OCI-LY1 (cell line): Measurements from ENCODE around the gene GPX3.

Experiments used
- H2AFZ ChIP-seq: fragments of 200-600 bp; sonication (generic), shearing (Covaris generic); 2 replicates; pipeline ENCODE4 v1.6.0; 2014; ENCODE audit warnings: antibody characterized with exemption, mild to moderate bottlenecking, low read length
- H3F3A ChIP-seq: fragments of 200-600 bp; sonication (generic), shearing (Covaris generic); 2 replicates; pipeline ENCODE4 v1.6.0; 2014; ENCODE audit warnings: mild to moderate bottlenecking, antibody characterized with exemption, low read length, moderate library complexity; ENCODE audit not compliant: insufficient read depth
- H3K27ac ChIP-seq: fragments of 200-600 bp; sonication (generic); 2 replicates; pipeline ENCODE4 v1.5.1; 2014; ENCODE audit warnings: low read length, mixed run types, mild to moderate bottlenecking, low read depth; ENCODE audit not compliant: poor library complexity, severe bottlenecking
- H3K27me3 ChIP-seq: fragments of 200-600 bp; sonication (generic); 2 replicates; pipeline ENCODE4 v1.6.0; 2014; ENCODE audit warnings: antibody characterized with exemption, mild to moderate bottlenecking, low read length, moderate library complexity; ENCODE audit not compliant: insufficient read depth
- H3K36me3 ChIP-seq: fragments of 200-600 bp; sonication (generic); 2 replicates; pipeline ENCODE4 v1.6.1; 2014; ENCODE audit warnings: mild to moderate bottlenecking, antibody characterized with exemption, low read length, moderate library complexity, mixed read lengths; ENCODE audit not compliant: insufficient read depth
- H3K4me1 ChIP-seq: fragments of 200-600 bp; sonication (generic); 2 replicates; pipeline ENCODE4 v1.5.1; 2014; ENCODE audit warnings: mild to moderate bottlenecking, low read length, moderate library complexity; ENCODE audit not compliant: insufficient read depth, severe bottlenecking
- H3K4me2 ChIP-seq: fragments of 200-600 bp; sonication (generic), shearing (Covaris generic); 2 replicates; pipeline ENCODE4 v1.6.1; 2014; ENCODE audit warnings: low read length
- H3K4me3 ChIP-seq: fragments of 200-600 bp; sonication (generic); 2 replicates; pipeline ENCODE4 v1.5.1; 2014; ENCODE audit warnings: low read length, low read depth, mild to moderate bottlenecking, mixed read lengths; ENCODE audit not compliant: poor library complexity, severe bottlenecking
- H3K79me2 ChIP-seq: fragments of 200-600 bp; shearing (Covaris generic); 2 replicates; pipeline ENCODE4 v1.6.1; 2016; ENCODE audit warnings: mixed run types, low read length, mixed read lengths; ENCODE audit not compliant: insufficient read depth
- H3K9ac ChIP-seq: fragments of 200-600 bp; sonication (generic), shearing (Covaris generic); 2 replicates; pipeline ENCODE4 v1.6.1; 2014; ENCODE audit warnings: mild to moderate bottlenecking, low read length, mixed read lengths
- H3K9me2 ChIP-seq: fragments of 200-600 bp; sonication (generic), shearing (Covaris generic); 2 replicates; pipeline ENCODE4 v1.6.1; 2014; ENCODE audit warnings: low read depth, mild to moderate bottlenecking, low read length, mixed read lengths
- H3K9me3 ChIP-seq: fragments of 200-600 bp; shearing (Covaris generic); 2 replicates; pipeline ENCODE4 v1.6.1; 2014; ENCODE audit warnings: low read length, mixed read lengths
- H4K20me1 ChIP-seq: fragments of 200-600 bp; sonication (generic), shearing (Covaris generic); 2 replicates; pipeline ENCODE4 v1.6.0; 2016; ENCODE audit warnings: mild to moderate bottlenecking, low read length; ENCODE audit not compliant: insufficient read depth
- CTCF ChIP-seq: fragments of 200-600 bp; sonication (generic), shearing (Covaris generic); IDR thresholded peaks from 2 replicates; pipeline ENCODE4 v1.5.1; 2017; ENCODE audit warnings: mild to moderate bottlenecking, antibody characterized with exemption, low read length, moderate library complexity, mixed read lengths
- EZH2 ChIP-seq: fragments of 200-600 bp; sonication (generic), shearing (Covaris generic); IDR thresholded peaks from 2 replicates; pipeline ENCODE4 v1.8.0; 2017; ENCODE audit warnings: borderline replicate concordance, mixed run types, mild to moderate bottlenecking, antibody characterized with exemption, low read length, moderate library complexity, mixed read lengths

Gene GPX3

GRCh38 chr5:151060742-151061141 lies 40.4 kb downstream of the GPX3 start:
- no peaks in the 10 kb centered on the region for H3F3A ChIP-seq
- H4K20me1 ChIP-seq = no peaks in the 10 kb centered on the region
- H3K9me3 ChIP-seq = no peaks in the 10 kb centered on the region
- no peaks in the 10 kb centered on the region for H3K9me2 ChIP-seq
- peaks cover 85% of the 10 kb centered on the region for H3K36me3 ChIP-seq
- H3K27me3 ChIP-seq = no peaks in the 10 kb centered on the region
- H3K4me1 ChIP-seq = peaks cover 56% of the 10 kb centered on the region
- H3K9ac ChIP-seq = peak overlapping the region; percentile 57; the same call in 1 of the 2 replicates
- H3K27ac ChIP-seq = peak overlapping the region; percentile 95
- no peak overlapping the region for H3K4me3 ChIP-seq
- no peak overlapping the region; the same call in 1 of the 2 replicates for H3K4me2 ChIP-seq
- H2AFZ ChIP-seq = no peak overlapping the region
- H3K79me2 ChIP-seq = peaks cover 10% of the 10 kb centered on the region
- no peak for TF ChIP-seq EZH2
- no peak for TF ChIP-seq CTCF

GRCh38 chr5:151062405-151063141 lies 42.2 kb downstream of the GPX3 start:
- TF ChIP-seq CTCF (no peak), EZH2 (no peak)
- H3K4me2 ChIP-seq = no peak overlapping the region
- no peaks in the 10 kb centered on the region for H3K27me3 ChIP-seq
- no peak overlapping the region for H3K4me3 ChIP-seq
- H3K9ac ChIP-seq = no peak overlapping the region
- H3K9me3 ChIP-seq = no peaks in the 10 kb centered on the region
- H4K20me1 ChIP-seq = no peaks in the 10 kb centered on the region
- no peaks in the 10 kb centered on the region for H3K9me2 ChIP-seq
- no peak overlapping the region for H2AFZ ChIP-seq
- H3K36me3 ChIP-seq = peaks cover 85% of the 10 kb centered on the region
- peak overlapping the region; percentile 95 for H3K27ac ChIP-seq
- no peaks in the 10 kb centered on the region for H3F3A ChIP-seq
- peaks cover 28% of the 10 kb centered on the region for H3K79me2 ChIP-seq
- peaks cover 75% of the 10 kb centered on the region for H3K4me1 ChIP-seq

DNA sequence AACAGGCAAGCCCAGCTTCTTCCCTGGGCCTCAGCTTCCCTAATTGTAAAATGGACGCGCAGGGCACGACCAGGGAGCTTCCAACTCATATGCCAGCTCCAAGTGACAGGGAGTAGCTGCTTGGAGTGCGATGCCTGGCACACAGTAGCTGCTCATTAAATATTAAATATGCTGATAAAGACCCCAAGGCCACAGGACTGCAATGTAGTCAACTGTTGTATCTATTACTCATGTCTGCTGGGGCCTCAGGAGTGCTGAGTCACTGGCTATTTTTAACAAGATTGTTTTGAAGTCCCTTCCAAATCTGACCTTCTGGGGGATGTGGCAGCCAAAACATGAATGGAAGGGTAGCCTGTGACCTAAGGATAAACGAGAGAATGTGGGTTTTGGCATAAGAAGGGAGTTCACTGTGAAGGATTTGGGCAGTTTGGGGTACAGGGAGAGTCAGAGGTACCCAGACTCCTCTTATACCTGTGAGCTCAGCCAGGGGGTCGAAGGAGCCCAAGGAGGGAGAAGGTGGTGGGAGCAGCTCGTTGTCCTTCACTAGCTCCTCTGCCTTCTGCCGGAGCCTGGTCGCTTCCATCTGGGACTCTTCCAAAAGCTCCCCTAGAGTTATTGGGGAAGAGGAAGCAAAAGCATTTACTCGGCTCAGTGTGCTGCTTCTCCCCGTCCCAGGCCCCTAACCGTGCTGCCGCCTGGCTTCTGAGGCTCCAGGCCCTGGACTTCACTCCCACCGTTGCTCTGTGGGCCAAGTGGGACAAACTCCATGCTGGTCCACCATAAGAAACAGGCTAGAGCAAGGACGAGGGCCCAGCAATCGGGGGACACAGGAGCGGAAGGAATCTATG lies 43.0 kb downstream of the GPX3 start:
- H3K36me3 ChIP-seq = peaks cover 85% of the 10 kb centered on the region
- no peak overlapping the region for H3K4me3 ChIP-seq
- H3K9ac ChIP-seq = no peak overlapping the region
- TF ChIP-seq CTCF = no peak
- no peak for TF ChIP-seq EZH2
- H3K27me3 ChIP-seq = no peaks in the 10 kb centered on the region
- peaks cover 83% of the 10 kb centered on the region for H3K4me1 ChIP-seq
- no peaks in the 10 kb centered on the region for H4K20me1 ChIP-seq
- H3F3A ChIP-seq = no peaks in the 10 kb centered on the region
- no peak overlapping the region for H2AFZ ChIP-seq
- H3K9me2 ChIP-seq = no peaks in the 10 kb centered on the region
- peaks cover 36% of the 10 kb centered on the region for H3K79me2 ChIP-seq
- H3K9me3 ChIP-seq = no peaks in the 10 kb centered on the region
- peak overlapping the region; percentile 3; the same call in 1 of the 2 replicates for H3K4me2 ChIP-seq
- H3K27ac ChIP-seq = peak overlapping the region; percentile 95
